T47D (cell line): Measurements from ENCODE around the gene CPEB4.

Experiments used
- DNase-seq, 2 experiments: peaks; one replicate each; pipeline versions ENCODE4 v3.0.0 to v3.0.0-alpha.2; 2011 to 2012; ENCODE audit warnings: low read depth in 1 of 2, low spot score in 1 of 2
- JUND ChIP-seq: IDR thresholded peaks from 2 replicates; pipeline ENCODE4 v1.6.1; 2012; ENCODE audit warnings: low read depth
- in situ Hi-C: cut with HindIII; loops from 2 replicates; pipeline ENCODE4 v1.10.0; 2016; ENCODE audit warnings: low sequenced_read_pairs, low pct_unique_long_range_greater_than_20kb

Gene CPEB4

GRCh38 chr5:173963182-173963838 is 75.2 kb downstream of the CPEB4 start:
- in situ Hi-C loops = no loop called here
- no peak for TF ChIP-seq JUND
- peak in 1 of 2 experiments; percentile 28 for DNase-seq

GRCh38 chr5:173963867-173964441 is 75.8 kb downstream of the CPEB4 start:
- in situ Hi-C loops = no loop called here
- DNase-seq = peak in 1 of 2 experiments; percentile 39

GRCh38 chr5:173964506-173964905 is 76.4 kb downstream of the CPEB4 start:
- TF ChIP-seq JUND = no peak
- in situ Hi-C loops = no loop called here
- no peak for DNase-seq

More at GRCh38 chr5:173963867-173964441, 75.8 kb downstream of the CPEB4 start:
- no peak for TF ChIP-seq JUND

- in situ Hi-C loops = no loop called here
- DNase-seq = no peak
- no peak for TF ChIP-seq JUND
Measured at GRCh38 chr5:173967241-173967640, 79.1 kb downstream of the CPEB4 start.

GRCh38 chr5:173968154-173968797 is 80.1 kb downstream of the CPEB4 start:
- in situ Hi-C loops = no loop called here
- no peak for DNase-seq
- TF ChIP-seq JUND = no peak

GRCh38 chr5:173969167-173970049 is 81.3 kb downstream of the CPEB4 start:
- peak; percentile 71 to 93 for DNase-seq
- no peak for TF ChIP-seq JUND
- in situ Hi-C loops = no loop called here

GRCh38 chr5:173970878-173971650 is 82.9 kb downstream of the CPEB4 start:
- in situ Hi-C loops = no loop called here
- no peak for TF ChIP-seq JUND
- no peak for DNase-seq

GRCh38 chr5:173971681-173972345 is 83.7 kb downstream of the CPEB4 start:
- TF ChIP-seq JUND = no peak
- in situ Hi-C loops = no loop called here
- DNase-seq = no peak

GRCh38 chr5:173972607-173972924 is 84.4 kb downstream of the CPEB4 start:
- no peak for TF ChIP-seq JUND
- no peak for DNase-seq
- in situ Hi-C loops = no loop called here

GRCh38 chr5:173972925-173973615 is 84.9 kb downstream of the CPEB4 start:
- DNase-seq = peak; percentile 73 to 89
- no peak for TF ChIP-seq JUND
- in situ Hi-C loops = no loop called here

- in situ Hi-C loops = no loop called here
Measured at GRCh38 chr5:173973616-173973969, 85.4 kb downstream of the CPEB4 start.

More at GRCh38 chr5:173973616-173973969, 85.4 kb downstream of the CPEB4 start:
- TF ChIP-seq JUND = no peak
- peak; percentile 33 to 36 for DNase-seq
